ENCODE measurements around the gene CANT1.
"Not testable (repeated sequence)": the region's sequence is repeated elsewhere in the genome, so short reads cannot be mapped to it uniquely, and the experiment has no call there.

Gene CANT1

GRCh38 chr17:78945455-78945854, 64.1 kb downstream of the CANT1 start:
- DNase-seq (ENCODE audit: low read depth, low spot score); H3K27ac ChIP-seq: not testable (repeated sequence)

DNA sequence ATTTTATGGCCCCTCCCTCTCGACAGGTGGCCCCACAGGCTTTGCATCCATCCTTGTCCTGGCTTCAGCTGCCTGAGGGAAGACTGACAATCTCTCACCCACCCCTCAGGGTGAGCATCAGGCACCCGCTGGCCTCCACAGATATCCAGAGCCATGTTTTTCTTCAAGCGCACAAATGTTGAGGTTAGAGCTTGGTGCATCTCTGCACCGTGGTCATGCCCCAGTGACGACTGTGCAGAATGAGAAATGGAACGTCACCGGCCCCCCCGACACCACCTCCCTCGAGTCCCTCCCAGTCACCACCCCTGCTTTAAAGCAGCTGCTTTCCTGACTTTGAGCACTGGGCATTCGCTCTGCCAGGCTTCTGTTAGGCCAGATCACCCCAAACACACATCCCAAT, 64.6 kb downstream of the CANT1 start:
- no peak for DNase-seq (ENCODE audit: low read depth, low spot score)
- no peak overlapping the region for H3K27ac ChIP-seq

GRCh38 chr17:78944026-78944425, 65.5 kb downstream of the CANT1 start:
- DNase-seq (ENCODE audit: low read depth, low spot score), result no peak

More at GRCh38 chr17:78944026-78944425, 65.5 kb downstream of the CANT1 start:
- H3K27ac ChIP-seq, result no peak overlapping the region
